GM12873 (cell line): ENCODE measurements around the gene GPR15.

Experiments used
- CTCF ChIP-seq: IDR thresholded peaks from 2 replicates; pipeline ENCODE4 v1.5.1; 2012; ENCODE audit warnings: low read depth, mild to moderate bottlenecking, moderate library complexity, low read length, control low read depth; ENCODE audit not compliant: insufficient read depth; ENCODE audit errors: missing control alignments

The GPR15 gene

DNA sequence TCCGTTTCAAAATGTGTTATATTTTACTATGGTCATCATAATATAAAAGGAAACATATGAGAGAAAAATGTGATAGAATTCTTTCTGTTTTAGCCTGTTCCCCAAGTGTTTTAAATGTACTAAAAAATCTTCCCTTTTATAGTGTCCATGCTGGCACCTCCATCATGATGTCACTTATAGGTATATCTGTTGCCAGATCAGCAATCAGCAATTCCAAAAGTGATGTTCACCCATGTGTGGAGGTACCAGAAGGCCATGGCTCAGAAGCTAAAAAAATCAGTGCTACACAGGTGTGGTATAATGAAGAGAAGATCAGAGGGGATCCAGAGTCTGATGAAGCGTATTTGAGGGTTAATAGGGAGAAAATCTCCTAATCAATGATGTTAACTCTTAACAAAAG is 1.1 kb upstream of the GPR15 start:
- no peak for TF ChIP-seq CTCF

- TF ChIP-seq CTCF: no peak
These were observed 478 bp downstream of the GPR15 start for GRCh38 chr3:98532275-98532637.

DNA sequence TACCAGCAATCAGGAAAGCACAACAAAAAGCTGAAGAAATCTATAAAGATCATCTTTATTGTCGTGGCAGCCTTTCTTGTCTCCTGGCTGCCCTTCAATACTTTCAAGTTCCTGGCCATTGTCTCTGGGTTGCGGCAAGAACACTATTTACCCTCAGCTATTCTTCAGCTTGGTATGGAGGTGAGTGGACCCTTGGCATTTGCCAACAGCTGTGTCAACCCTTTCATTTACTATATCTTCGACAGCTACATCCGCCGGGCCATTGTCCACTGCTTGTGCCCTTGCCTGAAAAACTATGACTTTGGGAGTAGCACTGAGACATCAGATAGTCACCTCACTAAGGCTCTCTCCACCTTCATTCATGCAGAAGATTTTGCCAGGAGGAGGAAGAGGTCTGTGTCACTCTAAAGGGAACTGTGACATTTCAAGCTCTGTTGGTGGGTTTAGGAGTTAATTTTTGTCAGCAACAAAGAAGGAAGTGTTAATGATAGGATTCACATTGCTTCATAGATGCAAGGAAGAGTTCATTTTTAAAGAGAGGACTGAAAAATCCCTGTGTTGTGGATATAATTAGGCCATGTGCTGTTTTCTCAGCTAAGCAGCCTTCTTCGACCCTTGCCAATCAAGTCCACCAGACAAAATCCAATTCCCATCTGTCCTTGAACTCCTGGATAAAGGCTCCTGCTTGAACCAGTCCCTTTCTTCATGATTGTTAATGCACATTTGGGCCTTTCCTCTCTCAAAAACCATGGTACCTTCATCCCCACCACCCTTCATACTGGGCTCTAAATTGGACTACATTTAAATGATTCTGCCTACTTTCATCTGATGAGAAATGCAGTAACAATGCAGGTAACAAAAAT is 1.2 kb downstream of the GPR15 start:
- no peak for TF ChIP-seq CTCF

- no peak for TF ChIP-seq CTCF
These were observed 2.4 kb downstream of the GPR15 start for GRCh38 chr3:98534168-98534567.

DNA sequence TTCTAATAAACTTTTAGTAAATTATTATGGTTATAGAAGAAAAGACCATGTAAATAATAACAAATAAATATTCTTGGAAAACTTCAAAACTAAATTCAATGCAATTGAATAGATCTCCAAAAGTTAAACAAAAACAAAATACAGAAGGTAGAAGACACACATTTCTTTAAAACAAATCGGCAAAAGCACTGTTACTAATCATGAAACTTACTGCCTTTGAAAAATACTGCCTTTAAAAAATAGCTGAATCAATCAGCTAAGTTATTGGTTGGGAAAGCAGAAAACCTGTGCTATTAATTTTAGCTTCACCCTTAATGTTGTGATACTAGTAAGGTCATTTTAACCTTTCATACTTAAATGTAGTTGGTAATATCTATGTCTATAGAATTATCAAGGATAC is 3.0 kb downstream of the GPR15 start:
- TF ChIP-seq CTCF: no peak

GRCh38 chr3:98536456-98537017 is 4.8 kb downstream of the GPR15 start:
- TF ChIP-seq CTCF: no peak

GRCh38 chr3:98540346-98540745 is 8.6 kb downstream of the GPR15 start:
- TF ChIP-seq CTCF: no peak
